HUES64 (cell line): ENCODE results near the gene FNDC3A.

Experiments
- H3K27ac ChIP-seq: 2 replicates; pipeline ENCODE4 v1.7.0; 2013; ENCODE audit warnings: low read depth, low read length, inconsistent platforms
- H3K27me3 ChIP-seq: 2 replicates; pipeline ENCODE4 v1.6.1; 2013; ENCODE audit warnings: mild to moderate bottlenecking, low read length; ENCODE audit not compliant: insufficient read depth
- H3K36me3 ChIP-seq: 2 replicates; pipeline ENCODE4 v1.6.1; 2013; ENCODE audit warnings: mild to moderate bottlenecking, low read length; ENCODE audit not compliant: insufficient read depth
- H3K4me1 ChIP-seq: 2 replicates; pipeline ENCODE4 v1.6.1; 2013; ENCODE audit warnings: mild to moderate bottlenecking, low read length, moderate library complexity; ENCODE audit not compliant: insufficient read depth
- H3K4me3 ChIP-seq: 2 replicates; pipeline ENCODE4 v1.5.1; 2013; ENCODE audit warnings: mild to moderate bottlenecking, low read length, moderate library complexity
- H3K9ac ChIP-seq: 2 replicates; pipeline ENCODE4 v1.6.1; 2013; ENCODE audit warnings: mild to moderate bottlenecking, low read depth, low read length
- H3K9me3 ChIP-seq: 2 replicates; pipeline ENCODE4 v1.6.1; 2013; ENCODE audit warnings: low read depth, low read length; ENCODE audit not compliant: insufficient read depth
- WGBS: fragments of 150-250, 120-280 bp; methylation state at CpG from one replicate; pipeline ENCODE4 v1.1.7; 2013; ENCODE audit warnings: missing lambda C conversion rate; 5-methylcytosine and 5-hydroxymethylcytosine counted together

FNDC3A gene

DNA sequence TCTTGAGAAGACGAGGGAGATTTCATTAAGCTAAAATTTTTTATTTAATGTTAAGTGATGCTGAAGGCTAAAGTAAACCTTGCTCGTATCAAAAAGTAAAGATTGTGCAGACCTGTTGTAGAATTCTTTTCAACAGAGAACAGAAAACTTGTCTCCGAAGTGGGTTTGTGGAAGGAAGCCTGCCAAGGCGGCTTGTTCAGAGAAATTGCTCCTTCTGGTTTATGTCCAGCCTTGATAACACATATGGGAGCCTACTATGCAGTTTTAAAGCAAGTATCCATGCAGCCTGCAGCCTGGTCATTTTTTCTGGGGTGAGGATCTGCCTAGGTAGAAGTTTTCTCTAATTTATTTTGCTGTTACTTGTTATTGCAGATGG, 245.9 kb downstream of the FNDC3A start:
- H3K9me3 ChIP-seq, result no peaks in the 10 kb centered on the region
- H3K4me3 ChIP-seq, result no peak overlapping the region; the same call in 1 of the 2 replicates
- H3K36me3 ChIP-seq, result no peaks in the 10 kb centered on the region
- no peak overlapping the region for H3K27ac ChIP-seq
- no peak overlapping the region for H3K9ac ChIP-seq
- WGBS, result 85% methylated on average over 4 of the region's 4 CpGs
- H3K4me1 ChIP-seq, result 0 out of 2 replicates have a peak, but pooled peaks cover 5% of the 10 kb centered on the region
- H3K27me3 ChIP-seq, result peaks cover 93% of the 10 kb centered on the region

- Histone ChIP-seq H3K27ac (no peak overlapping the region), H3K27me3 (peaks cover 55% of the 10 kb centered on the region), H3K36me3 (no peaks in the 10 kb centered on the region), H3K9ac (no peak overlapping the region), H3K9me3 (no peaks in the 10 kb centered on the region), H3K4me1 (no peaks in the 10 kb centered on the region; the same call in 1 of the 2 replicates), H3K4me3 (no peak overlapping the region)
- 73% methylated on average over 4 of the region's 5 CpGs for WGBS
Measured at GRCh38 chr13:49225223-49226042, 249.7 kb downstream of the FNDC3A start.

- no peaks in the 10 kb centered on the region for H3K36me3 ChIP-seq
- peaks cover 43% of the 10 kb centered on the region for H3K27me3 ChIP-seq
- H3K4me1 ChIP-seq, result no peaks in the 10 kb centered on the region; the same call in 1 of the 2 replicates
- 99% methylated on average over 5 of the region's 5 CpGs for WGBS
- H3K9ac ChIP-seq, result no peak overlapping the region
- H3K9me3 ChIP-seq, result no peaks in the 10 kb centered on the region
- H3K4me3 ChIP-seq, result no peak overlapping the region
- H3K27ac ChIP-seq, result no peak overlapping the region
Measured at GRCh38 chr13:49226613-49227012, 250.9 kb downstream of the FNDC3A start.

- H3K4me1 ChIP-seq, result no peaks in the 10 kb centered on the region
- no peak overlapping the region for H3K9ac ChIP-seq
- H3K9me3 ChIP-seq, result no peaks in the 10 kb centered on the region
- no peaks in the 10 kb centered on the region for H3K27me3 ChIP-seq
- no peak overlapping the region for H3K4me3 ChIP-seq
- WGBS, result 91% methylated on average over 2 of the region's 3 CpGs
- no peaks in the 10 kb centered on the region for H3K36me3 ChIP-seq
- no peak overlapping the region for H3K27ac ChIP-seq
Measured at GRCh38 chr13:49234741-49235140, 259.0 kb downstream of the FNDC3A start.

DNA sequence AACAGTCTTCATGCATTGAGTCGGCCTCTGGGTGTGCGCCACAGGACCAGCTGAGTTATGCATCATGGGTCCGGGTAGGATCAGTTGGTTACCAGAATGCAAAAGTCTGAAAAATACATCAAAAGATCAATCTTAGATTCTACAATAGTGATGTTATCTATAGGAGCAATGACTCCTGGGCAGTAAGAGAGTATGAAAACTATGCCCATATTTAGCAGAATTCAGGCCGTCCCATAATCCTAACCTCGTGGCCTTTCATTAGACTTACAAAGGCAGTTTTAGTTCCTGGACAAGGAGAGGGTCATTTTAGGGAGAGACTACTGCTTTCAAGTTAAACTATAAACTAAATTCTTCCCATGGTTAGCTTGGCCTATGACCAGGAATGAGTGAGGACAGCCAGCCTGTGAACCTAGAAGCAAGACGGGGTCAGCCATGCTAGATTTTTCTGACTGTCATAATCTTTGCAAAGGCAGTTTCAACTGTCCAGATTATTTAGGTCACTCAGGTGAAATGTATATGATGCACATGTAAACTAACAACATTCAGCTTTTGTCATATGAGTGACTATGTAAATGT, 260.2 kb downstream of the FNDC3A start:
- no peak overlapping the region for H3K27ac ChIP-seq
- H3K4me3 ChIP-seq, result no peak overlapping the region
- no peaks in the 10 kb centered on the region for H3K4me1 ChIP-seq
- 94% methylated on average over 6 of the region's 6 CpGs for WGBS
- H3K27me3 ChIP-seq, result no peaks in the 10 kb centered on the region
- H3K36me3 ChIP-seq, result no peaks in the 10 kb centered on the region
- H3K9ac ChIP-seq, result no peak overlapping the region
- no peaks in the 10 kb centered on the region for H3K9me3 ChIP-seq

GRCh38 chr13:49238621-49239020, 262.9 kb downstream of the FNDC3A start:
- Histone ChIP-seq H3K27ac (no peak overlapping the region), H3K9ac (no peak overlapping the region), H3K9me3 (no peaks in the 10 kb centered on the region), H3K4me1 (no peaks in the 10 kb centered on the region), H3K27me3 (no peaks in the 10 kb centered on the region), H3K36me3 (no peaks in the 10 kb centered on the region), H3K4me3 (no peak overlapping the region)
- 92% methylated on average over 2 of the region's 2 CpGs for WGBS

GRCh38 chr13:49240017-49240416, 264.3 kb downstream of the FNDC3A start:
- Histone ChIP-seq H3K9me3 (no peaks in the 10 kb centered on the region), H3K4me1 (peaks cover 3% of the 10 kb centered on the region; the same call in 1 of the 2 replicates), H3K9ac (no peak overlapping the region), H3K27me3 (no peaks in the 10 kb centered on the region), H3K36me3 (no peaks in the 10 kb centered on the region), H3K27ac (no peak overlapping the region), H3K4me3 (no peak overlapping the region)
- WGBS, result 38% methylated on average over 3 of the region's 4 CpGs

DNA sequence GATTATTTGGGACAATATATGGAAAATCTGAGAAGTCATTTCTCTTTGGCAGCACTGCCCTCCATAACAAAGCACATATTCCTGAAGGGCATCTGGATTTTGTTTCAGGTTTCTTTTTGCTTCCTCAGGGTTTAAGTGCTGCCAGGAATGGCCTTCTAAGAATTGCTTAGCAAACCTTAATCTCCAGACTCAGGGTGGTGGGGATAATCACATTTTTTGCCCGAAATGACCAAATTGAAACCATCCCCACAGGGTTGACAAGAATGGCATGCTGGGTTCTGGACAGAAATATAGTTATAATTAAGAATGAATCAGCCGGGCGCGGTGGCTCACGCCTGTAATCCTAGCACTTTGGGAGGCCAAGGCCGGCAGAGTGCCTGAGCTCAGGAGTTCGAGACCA, 265.6 kb downstream of the FNDC3A start:
- no peaks in the 10 kb centered on the region for H3K27me3 ChIP-seq
- 97% methylated on average over 6 of the region's 7 CpGs for WGBS
- no peak overlapping the region for H3K27ac ChIP-seq
- H3K36me3 ChIP-seq, result no peaks in the 10 kb centered on the region
- no peak overlapping the region for H3K9ac ChIP-seq
- H3K4me3 ChIP-seq, result no peak overlapping the region
- no peaks in the 10 kb centered on the region for H3K9me3 ChIP-seq
- peaks cover 3% of the 10 kb centered on the region; the same call in 1 of the 2 replicates for H3K4me1 ChIP-seq

DNA sequence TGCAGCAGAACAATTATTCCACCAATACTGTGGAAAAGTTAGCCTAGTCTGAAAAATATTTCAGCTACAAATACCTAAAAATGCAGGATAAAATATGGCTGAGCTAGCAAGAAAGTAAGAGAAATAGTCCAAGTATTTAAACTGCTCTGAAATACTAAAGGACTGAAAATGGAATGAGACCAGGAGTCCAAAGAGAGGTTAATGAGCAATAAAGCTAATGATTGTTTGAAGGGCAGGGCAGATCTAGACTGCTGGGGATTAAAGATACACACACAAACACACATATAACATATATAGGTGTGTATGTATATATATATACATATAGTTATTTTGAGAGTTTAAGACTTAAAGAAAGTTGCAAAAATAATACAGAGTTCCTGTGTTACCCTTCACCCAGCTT, 269.4 kb downstream of the FNDC3A start:
- Histone ChIP-seq H3K4me3 (no peak overlapping the region), H3K27me3 (no peaks in the 10 kb centered on the region), H3K9ac (no peak overlapping the region), H3K36me3 (no peaks in the 10 kb centered on the region), H3K27ac (no peak overlapping the region), H3K9me3 (no peaks in the 10 kb centered on the region), H3K4me1 (peaks cover 13% of the 10 kb centered on the region; the same call in 1 of the 2 replicates)

DNA sequence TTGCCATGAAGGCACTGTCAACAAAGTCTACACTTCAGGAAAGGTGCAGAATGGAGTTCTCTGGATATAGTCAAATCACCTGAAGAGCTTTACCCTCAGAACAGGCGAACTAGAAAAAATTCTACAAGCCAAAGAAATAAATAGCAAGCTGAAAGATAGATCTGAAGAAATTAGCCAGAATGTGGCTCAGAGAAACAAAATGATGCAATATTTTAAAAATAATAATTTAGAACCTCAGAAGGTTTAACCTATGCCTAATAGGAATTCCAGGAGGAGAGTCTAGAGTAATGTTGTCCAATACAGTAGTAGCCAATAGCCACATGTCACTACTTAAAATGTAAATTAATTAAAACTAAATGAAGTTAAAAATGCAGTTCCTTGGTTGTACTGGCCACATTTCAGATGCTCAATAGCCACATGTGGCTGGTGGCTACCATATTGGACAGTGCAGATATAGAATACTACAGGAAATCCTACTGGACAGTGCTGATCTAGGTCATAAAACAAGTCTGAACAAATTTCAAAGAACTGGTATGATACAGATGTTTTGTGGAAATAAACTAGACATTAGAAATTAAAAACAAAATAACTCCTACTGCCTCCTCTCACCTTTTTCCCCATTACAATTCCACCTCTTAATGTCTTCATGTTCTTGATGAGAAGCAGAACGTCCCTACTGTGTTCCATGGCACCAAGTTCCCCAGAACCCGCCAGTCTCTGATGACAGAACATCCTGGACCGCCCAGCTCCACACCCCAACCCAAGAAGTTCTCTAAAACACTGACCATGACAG, 271.3 kb downstream of the FNDC3A start:
- H3K9ac ChIP-seq, result peak overlapping the region; percentile 73
- 21% methylated on average over 4 of the region's 4 CpGs for WGBS
- H3K4me1 ChIP-seq, result peaks cover 13% of the 10 kb centered on the region; the same call in 1 of the 2 replicates
- no peaks in the 10 kb centered on the region for H3K9me3 ChIP-seq
- H3K27me3 ChIP-seq, result no peaks in the 10 kb centered on the region
- H3K4me3 ChIP-seq, result peak overlapping the region; percentile 82
- H3K36me3 ChIP-seq, result no peaks in the 10 kb centered on the region
- peak overlapping the region; percentile 32 for H3K27ac ChIP-seq
